Kidney epithelial cell (primary cell): ENCODE results near the gene PIK3R1. TPM values are rescaled to one million over a fixed set of nuclear protein-coding genes. Genes with fewer than 3 reads are reported as not detected.

ENCODE experiments used
- DNase-seq: peaks from one replicate; pipeline ENCODE4 v3.0.0-alpha.2; 2010; ENCODE audit warnings: low read depth
- H3K27me3 ChIP-seq: 2 replicates; pipeline ENCODE4 v1.6.0; 2011; ENCODE audit warnings: low read length; ENCODE audit not compliant: control insufficient read depth, insufficient read depth
- H3K36me3 ChIP-seq: 2 replicates; pipeline ENCODE4 v1.5.1; 2011; ENCODE audit warnings: low read length; ENCODE audit not compliant: control insufficient read depth, insufficient read depth
- H3K4me3 ChIP-seq: 2 replicates; pipeline ENCODE4 v1.5.1; 2011; ENCODE audit warnings: low read depth, mild to moderate bottlenecking, control low read depth, low read length
- total RNA-seq: library from RNA; depleted of rRNA; stranded (reverse); fragments of >200 nt; gene quantifications from 2 replicates; pipeline ENCODE4 v1.2.3, GENCODE V29; 2015
- TF ChIP-seq, protein P1 (sequence below): IDR thresholded peaks from 2 replicates; pipeline ENCODE4 v1.5.1; 2011; ENCODE audit warnings: mild to moderate bottlenecking, moderate library complexity, low read length, control low read depth, inconsistent platforms; ENCODE audit not compliant: insufficient read depth, poor library complexity, severe bottlenecking

PIK3R1 gene
- total RNA-seq, 1 donor from 2014 or later = 21.1 TPM

DNA sequence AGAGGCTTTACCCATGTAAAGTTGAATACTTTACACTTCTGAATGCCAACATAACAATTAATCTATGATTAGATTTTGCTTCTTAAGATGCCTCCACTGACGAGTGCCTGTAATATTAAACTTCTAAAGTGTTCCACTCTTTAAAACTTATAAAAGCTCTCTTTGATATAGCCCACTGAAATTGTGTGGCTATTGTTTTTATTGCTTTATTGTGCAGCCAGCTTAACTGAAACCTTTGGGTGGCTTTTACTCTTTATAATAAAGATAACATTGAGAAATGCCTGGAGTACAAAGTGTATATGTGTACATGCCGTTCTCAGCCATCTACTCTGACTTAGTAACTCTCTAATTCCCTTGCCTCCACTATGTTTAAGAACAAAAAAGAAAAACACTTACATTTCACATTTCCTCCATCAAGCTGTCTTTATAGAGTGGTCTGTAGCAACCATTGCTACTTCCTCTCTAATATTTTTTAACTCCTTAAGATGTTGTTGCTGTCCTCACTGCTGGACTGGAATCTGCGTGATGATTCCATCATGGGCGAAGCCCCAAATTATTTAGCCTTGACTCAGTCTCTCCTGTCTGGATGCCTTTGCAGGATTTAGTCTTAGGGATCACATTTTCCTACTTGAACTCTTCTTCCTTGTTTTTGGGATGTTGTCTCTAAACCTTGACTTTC lies 9.1 kb downstream of the PIK3R1 start:
- Histone ChIP-seq H3K27me3 (no peaks in the 10 kb centered on the region), H3K4me3 (no peak overlapping the region), H3K36me3 (no peaks in the 10 kb centered on the region)
- no peak for DNase-seq
- TF ChIP-seq, protein P1, sequence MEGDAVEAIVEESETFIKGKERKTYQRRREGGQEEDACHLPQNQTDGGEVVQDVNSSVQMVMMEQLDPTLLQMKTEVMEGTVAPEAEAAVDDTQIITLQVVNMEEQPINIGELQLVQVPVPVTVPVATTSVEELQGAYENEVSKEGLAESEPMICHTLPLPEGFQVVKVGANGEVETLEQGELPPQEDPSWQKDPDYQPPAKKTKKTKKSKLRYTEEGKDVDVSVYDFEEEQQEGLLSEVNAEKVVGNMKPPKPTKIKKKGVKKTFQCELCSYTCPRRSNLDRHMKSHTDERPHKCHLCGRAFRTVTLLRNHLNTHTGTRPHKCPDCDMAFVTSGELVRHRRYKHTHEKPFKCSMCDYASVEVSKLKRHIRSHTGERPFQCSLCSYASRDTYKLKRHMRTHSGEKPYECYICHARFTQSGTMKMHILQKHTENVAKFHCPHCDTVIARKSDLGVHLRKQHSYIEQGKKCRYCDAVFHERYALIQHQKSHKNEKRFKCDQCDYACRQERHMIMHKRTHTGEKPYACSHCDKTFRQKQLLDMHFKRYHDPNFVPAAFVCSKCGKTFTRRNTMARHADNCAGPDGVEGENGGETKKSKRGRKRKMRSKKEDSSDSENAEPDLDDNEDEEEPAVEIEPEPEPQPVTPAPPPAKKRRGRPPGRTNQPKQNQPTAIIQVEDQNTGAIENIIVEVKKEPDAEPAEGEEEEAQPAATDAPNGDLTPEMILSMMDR = no peak

DNA sequence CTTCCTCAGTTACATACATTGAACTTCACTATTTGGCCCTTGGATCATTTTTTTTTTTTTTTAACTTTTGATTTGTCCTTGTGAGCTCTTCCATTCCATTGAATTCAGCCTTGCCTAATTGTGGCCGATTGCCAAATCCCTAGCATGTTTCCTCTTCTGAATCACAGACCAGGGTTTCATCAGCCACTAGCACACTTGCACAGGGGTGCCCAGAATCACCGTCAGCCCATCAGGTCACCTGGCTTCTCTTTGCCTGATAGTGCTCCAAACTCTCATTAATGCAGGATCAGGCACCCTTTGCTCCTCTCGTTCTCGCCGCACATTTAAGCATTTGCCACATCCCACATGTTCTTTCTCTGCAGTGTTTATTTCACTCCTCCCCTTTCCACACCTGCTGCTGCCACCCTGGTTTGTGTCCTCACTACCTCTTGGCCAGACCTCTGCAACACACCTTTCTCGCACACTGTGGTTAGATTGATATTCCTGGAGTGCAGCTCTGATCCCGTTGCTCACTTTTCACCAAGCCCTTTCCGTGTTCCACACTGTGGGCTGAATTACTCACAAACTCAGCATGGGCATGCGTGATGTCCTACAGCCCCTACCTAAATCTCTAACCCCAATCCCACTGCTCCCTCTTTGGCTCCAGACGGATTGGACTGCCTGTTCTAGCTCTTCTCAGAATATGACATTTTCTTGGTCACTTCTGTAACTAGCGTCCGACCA lies 9.8 kb downstream of the PIK3R1 start:
- TF ChIP-seq, protein P1 = no peak
- no peak overlapping the region for H3K4me3 ChIP-seq
- no peaks in the 10 kb centered on the region for H3K36me3 ChIP-seq
- no peaks in the 10 kb centered on the region for H3K27me3 ChIP-seq
- peak; percentile 52 for DNase-seq

DNA sequence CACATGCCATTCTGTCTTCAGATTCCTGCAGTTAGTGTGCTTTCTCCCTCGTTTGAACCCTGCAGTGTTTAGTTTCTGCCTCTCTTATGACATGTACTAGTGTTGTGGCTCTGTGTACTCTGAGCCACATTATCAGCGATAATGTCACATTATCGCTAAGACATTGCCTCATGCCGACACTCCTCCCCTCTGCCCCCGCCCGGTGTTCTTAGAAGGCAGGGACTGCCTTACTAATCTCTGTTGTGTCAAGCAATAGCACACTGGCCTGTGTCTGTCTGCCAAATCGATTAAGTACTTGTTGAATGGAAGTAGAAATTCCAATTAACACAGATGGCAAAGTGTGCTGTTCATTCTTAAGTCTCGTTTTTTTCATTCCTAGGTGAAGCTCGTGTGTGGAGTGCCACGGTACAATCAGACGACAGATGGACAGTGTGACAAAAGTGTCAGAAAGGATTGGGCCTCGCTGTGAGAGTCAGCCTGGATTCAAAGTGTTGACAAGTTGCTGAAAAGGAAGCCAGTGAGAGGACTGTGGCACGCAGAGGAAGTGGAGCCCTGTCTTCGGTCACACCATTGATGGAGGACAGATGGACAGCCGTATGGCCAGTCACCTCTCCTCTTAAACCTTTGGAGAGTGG lies 10.5 kb downstream of the PIK3R1 start:
- Histone ChIP-seq H3K36me3 (no peaks in the 10 kb centered on the region), H3K27me3 (no peaks in the 10 kb centered on the region), H3K4me3 (no peak overlapping the region)
- no peak for DNase-seq
- TF ChIP-seq, protein P1 = no peak

DNA sequence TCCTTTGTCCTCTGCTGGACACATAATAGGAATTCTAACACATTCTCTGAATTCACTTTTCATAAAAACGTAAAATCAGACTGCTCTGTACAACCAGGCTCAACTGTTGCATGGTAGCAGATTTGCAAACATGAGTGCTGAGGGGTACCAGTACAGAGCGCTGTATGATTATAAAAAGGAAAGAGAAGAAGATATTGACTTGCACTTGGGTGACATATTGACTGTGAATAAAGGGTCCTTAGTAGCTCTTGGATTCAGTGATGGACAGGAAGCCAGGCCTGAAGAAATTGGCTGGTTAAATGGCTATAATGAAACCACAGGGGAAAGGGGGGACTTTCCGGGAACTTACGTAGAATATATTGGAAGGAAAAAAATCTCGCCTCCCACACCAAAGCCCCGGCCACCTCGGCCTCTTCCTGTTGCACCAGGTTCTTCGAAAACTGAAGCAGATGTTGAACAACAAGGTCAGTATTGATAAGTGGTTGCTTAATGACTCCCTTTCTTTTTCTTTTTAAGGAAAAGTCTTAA lies 11.1 kb downstream of the PIK3R1 start:
- H3K4me3 ChIP-seq = no peak overlapping the region
- no peak for DNase-seq
- TF ChIP-seq, protein P1 = no peak
- H3K27me3 ChIP-seq = no peaks in the 10 kb centered on the region
- no peaks in the 10 kb centered on the region for H3K36me3 ChIP-seq

DNA sequence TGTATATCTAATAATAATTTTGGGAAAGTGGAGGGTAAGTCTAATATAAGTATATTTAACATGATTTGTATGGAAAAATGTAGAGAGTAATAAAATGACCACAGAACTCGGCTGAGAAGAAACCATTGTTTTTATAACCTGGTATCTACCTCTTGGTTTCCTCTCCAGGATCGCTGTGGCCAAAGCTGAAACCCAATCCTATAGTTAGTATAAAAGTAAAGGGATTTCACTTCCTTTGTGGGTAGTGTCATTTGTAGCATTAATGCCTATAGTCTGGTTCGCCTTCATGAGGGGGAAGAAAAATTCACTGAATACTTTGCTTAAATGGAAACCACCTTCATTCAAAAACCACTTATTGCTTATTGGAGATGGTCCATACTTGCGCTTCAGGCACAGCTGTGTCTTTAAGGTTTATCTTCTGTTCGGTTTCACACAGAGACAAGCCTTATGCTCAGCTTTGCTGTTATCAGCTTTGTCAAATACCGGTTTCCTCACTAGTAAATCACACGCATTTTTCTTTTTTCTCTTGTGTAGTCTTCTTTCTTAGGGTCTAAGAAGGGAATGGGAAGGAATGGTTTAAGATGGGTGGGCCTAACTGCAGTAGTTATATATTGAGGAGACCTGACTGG lies 12.1 kb downstream of the PIK3R1 start:
- Histone ChIP-seq H3K27me3 (no peaks in the 10 kb centered on the region), H3K4me3 (no peak overlapping the region), H3K36me3 (no peaks in the 10 kb centered on the region)
- TF ChIP-seq, protein P1 = no peak
- no peak for DNase-seq
